ENCODE results near the gene HS1BP3. TPM values are rescaled to one million over a fixed set of nuclear protein-coding genes. Genes with fewer than 3 reads are reported as not detected.
A peak's percentile ranks its signal among the peaks of the same experiment; 100 is the strongest.

HS1BP3 gene
- total RNA-seq, 1 donor from 2014 or later: 33.2 TPM

DNA sequence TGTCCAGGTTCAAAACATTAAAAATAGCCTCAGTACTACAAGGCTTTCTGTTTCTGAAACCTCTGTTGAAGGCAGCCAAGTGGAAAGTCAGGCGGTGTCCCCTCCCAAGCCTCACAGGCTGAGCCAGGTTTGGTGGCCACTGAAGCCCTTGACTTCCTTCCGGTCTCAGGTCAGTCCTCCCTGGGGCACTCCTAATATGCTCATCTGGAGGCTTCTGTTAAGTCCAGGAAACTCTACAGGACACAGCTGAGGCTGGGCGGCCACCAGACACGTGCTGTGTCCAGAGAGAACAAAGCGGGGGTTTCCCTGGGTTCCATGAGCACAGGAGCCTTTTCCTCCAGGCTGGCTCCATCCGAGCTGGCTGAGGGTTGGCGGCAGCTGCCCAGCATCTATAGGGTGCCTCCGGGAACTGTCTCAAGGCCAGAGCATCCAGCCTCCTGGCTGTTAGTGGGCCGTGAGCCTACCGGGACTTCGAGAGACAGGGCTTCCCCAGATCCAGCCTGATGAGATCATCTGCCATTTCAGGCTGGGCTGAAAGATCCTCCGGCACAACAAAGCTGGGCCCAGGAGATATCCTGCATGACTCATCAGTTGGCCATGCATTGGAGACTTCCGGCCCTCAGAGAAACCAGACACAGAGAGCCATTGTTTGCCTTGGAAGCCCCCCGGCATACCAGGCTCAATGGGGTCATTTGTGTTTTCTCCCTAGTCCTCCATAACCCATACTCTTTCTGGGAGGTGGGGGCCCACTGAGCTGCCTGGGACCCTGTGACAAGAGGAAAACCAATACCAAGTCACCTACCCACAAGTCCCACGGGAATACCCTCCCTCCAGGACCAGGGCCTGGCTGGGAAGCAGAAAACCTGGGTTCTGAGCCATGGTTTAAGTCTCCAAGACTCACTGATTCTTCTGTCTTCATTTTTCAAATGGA is 71.7 kb downstream of the HS1BP3 start:
- Mint-ChIP-seq H3K27ac (ENCODE audit: unreplicated experiment) (peak overlapping the region; percentile 94), H3K36me3 (ENCODE audit: low read depth) (no peaks in the 10 kb centered on the region), H3K9me3 (ENCODE audit: low read depth) (no peaks in the 10 kb centered on the region), H3K4me3 (ENCODE audit: unreplicated experiment) (no peak overlapping the region), H3K4me1 (ENCODE audit: low read depth) (peaks cover 65% of the 10 kb centered on the region), H3K27me3 (ENCODE audit: low read depth) (no peaks in the 10 kb centered on the region)
- DNase-seq (ENCODE audit: low spot score): peak; percentile 84
- TF ChIP-seq, protein P1, sequence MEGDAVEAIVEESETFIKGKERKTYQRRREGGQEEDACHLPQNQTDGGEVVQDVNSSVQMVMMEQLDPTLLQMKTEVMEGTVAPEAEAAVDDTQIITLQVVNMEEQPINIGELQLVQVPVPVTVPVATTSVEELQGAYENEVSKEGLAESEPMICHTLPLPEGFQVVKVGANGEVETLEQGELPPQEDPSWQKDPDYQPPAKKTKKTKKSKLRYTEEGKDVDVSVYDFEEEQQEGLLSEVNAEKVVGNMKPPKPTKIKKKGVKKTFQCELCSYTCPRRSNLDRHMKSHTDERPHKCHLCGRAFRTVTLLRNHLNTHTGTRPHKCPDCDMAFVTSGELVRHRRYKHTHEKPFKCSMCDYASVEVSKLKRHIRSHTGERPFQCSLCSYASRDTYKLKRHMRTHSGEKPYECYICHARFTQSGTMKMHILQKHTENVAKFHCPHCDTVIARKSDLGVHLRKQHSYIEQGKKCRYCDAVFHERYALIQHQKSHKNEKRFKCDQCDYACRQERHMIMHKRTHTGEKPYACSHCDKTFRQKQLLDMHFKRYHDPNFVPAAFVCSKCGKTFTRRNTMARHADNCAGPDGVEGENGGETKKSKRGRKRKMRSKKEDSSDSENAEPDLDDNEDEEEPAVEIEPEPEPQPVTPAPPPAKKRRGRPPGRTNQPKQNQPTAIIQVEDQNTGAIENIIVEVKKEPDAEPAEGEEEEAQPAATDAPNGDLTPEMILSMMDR (IDR thresholded peaks at IDR 0.05): no peak

DNA sequence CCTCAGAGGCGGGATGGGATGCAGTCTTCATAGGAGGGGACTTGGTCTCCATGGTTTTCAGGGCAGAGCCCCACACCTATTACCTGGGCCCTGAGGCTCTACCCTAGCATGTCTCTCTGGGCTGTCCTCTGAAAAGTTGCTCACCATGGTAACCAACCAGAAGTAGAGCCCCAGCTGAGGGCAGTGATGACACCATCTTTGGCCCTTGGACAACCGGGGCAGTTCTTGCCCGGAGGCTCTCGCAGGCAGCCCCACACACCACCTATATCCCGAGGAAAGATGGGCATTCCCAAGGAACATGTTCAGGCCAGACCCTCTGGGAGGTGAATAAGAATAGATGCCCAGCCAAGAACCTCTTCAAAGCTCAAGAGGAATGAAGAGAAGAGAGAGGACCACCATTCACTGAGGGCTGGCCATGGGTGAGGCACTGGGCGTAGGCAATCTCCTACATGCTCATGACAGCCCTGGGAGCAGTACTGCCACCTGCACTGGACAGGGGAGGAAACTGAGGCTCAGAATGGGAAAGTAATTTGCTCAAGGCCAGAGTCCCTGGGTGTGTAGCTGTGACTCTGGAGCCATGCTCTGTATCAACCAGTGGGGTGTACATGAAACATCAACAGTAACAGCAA is 72.5 kb downstream of the HS1BP3 start:
- TF ChIP-seq, protein P1 (IDR thresholded peaks at IDR 0.05): no peak
- H3K9me3 Mint-ChIP-seq (ENCODE audit: low read depth): no peaks in the 10 kb centered on the region
- H3K27ac Mint-ChIP-seq (ENCODE audit: unreplicated experiment): peak overlapping the region; percentile 94
- H3K27me3 Mint-ChIP-seq (ENCODE audit: low read depth): no peaks in the 10 kb centered on the region
- peak; percentile 46 for DNase-seq (ENCODE audit: low spot score)
- no peaks in the 10 kb centered on the region for H3K36me3 Mint-ChIP-seq (ENCODE audit: low read depth)
- H3K4me3 Mint-ChIP-seq (ENCODE audit: unreplicated experiment): no peak overlapping the region
- H3K4me1 Mint-ChIP-seq (ENCODE audit: low read depth): peaks cover 64% of the 10 kb centered on the region

DNA sequence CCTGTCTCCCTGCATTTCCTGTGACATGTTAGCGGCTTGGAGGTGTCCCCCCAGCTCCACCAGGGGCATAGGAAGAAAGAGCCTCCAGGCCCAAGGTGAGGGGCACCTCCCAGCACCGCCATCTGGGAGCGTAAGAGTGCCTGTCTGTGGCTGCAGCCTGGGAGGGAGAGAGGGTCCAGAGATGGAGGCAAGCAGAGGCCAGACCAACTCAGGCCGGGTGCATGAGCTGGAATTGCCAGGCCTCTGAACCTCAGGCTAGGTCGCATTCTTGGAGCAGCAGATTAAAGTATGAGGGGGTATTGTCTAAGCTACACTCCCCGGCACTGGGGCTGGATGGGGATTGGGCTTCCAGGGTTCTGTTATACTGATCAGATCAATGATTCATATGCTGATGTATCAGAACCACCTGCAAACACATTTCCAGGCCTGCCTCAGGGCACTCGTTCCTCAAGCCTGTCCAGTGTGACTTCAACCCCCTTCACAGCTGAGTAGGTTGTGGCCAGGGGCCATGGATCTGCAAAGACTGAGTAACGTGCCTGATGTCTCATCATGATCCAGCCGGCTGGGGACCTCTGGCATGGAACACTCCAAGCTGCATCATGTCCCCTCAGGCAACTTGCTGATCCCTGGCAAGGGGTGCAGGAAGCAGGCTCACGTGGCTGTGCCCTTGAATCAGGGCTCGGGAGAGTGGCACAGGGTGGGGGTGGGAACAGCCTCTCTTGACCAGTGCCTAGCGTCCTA is 73.2 kb downstream of the HS1BP3 start:
- Mint-ChIP-seq H3K4me1 (ENCODE audit: low read depth) (peaks cover 59% of the 10 kb centered on the region), H3K4me3 (ENCODE audit: unreplicated experiment) (no peak overlapping the region), H3K36me3 (ENCODE audit: low read depth) (no peaks in the 10 kb centered on the region), H3K27ac (ENCODE audit: unreplicated experiment) (peak overlapping the region; percentile 94), H3K27me3 (ENCODE audit: low read depth) (no peaks in the 10 kb centered on the region), H3K9me3 (ENCODE audit: low read depth) (no peaks in the 10 kb centered on the region)
- no peak for DNase-seq (ENCODE audit: low spot score)
- TF ChIP-seq, protein P1 (IDR thresholded peaks at IDR 0.05): no peak

DNA sequence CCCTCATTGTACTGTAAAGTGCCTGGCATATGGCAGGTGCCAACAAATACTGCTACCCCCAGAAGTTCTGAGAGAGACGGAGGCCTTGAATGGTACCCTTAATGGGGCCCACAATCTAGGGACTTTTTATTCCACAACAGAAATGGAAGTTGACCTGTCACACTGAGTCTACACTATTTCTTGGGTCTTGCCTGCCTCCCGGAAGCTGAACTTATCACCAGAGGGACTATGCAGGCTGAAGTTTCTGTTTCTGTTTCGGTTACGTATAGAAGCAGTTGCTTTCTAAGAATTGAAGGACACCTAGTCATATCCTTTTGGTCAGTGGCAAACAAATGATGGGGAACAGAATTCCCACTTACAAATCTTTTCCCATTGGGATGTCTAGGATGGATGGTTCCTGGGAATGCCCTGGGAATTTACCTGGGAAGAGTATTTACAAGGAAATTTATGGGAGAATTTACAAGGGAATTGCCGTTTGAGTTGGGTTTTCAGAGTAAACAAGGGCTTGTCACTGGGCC is 74.2 kb downstream of the HS1BP3 start:
- peaks cover 53% of the 10 kb centered on the region for H3K4me1 Mint-ChIP-seq (ENCODE audit: low read depth)
- H3K9me3 Mint-ChIP-seq (ENCODE audit: low read depth): no peaks in the 10 kb centered on the region
- H3K4me3 Mint-ChIP-seq (ENCODE audit: unreplicated experiment): no peak overlapping the region
- TF ChIP-seq, protein P1 (IDR thresholded peaks at IDR 0.05): no peak
- H3K36me3 Mint-ChIP-seq (ENCODE audit: low read depth): no peaks in the 10 kb centered on the region
- H3K27me3 Mint-ChIP-seq (ENCODE audit: low read depth): no peaks in the 10 kb centered on the region
- no peak for DNase-seq (ENCODE audit: low spot score)
- H3K27ac Mint-ChIP-seq (ENCODE audit: unreplicated experiment): no peak overlapping the region
